Endothelial cell of umbilical vein (primary cell): ENCODE results near the gene NTRK2. TPM values are rescaled to one million over a fixed set of nuclear protein-coding genes. Genes with fewer than 3 reads are reported as not detected.

ENCODE experiments used
- BruUV-seq: library from RNA; stranded (reverse); fragments of 400-500 nt; replicated peaks from 2 replicates; lab custom pipeline; 2021; lab: Mats Ljungman, UMichigan
- CTCF ChIA-PET: fragments of 300-600, 350-600 bp; sonication (Branson Sonifier 250); formaldehyde crosslinking; loops from one replicate; lab custom pipeline; 2021; ENCODE audit warnings: antibody characterized with exemption, inconsistent platforms; lab: Charles Lee
- POLR2A ChIA-PET: fragments of 300-600, 350-600 bp; sonication (Branson Sonifier 250); formaldehyde crosslinking; loops from one replicate; lab custom pipeline; 2021; ENCODE audit warnings: antibody characterized with exemption, inconsistent platforms; lab: Charles Lee
- DNase-seq: peaks from one replicate; pipeline ENCODE4 v3.0.0-alpha.2; 2011; ENCODE audit warnings: low read depth, low spot score
- FAIRE-seq: peaks from 2 replicates; lab custom pipeline; 2011; peaks lifted over from hg19 to GRCh38; lab: Jason Lieb, UNC
- H2AFZ ChIP-seq: 2 replicates; pipeline ENCODE4 v1.6.0; 2012; ENCODE audit warnings: low read depth, low read length, control low read depth, inconsistent platforms
- H3K27ac ChIP-seq: 2 replicates; pipeline ENCODE4 v1.5.1; 2011; ENCODE audit warnings: low read depth, mild to moderate bottlenecking, control low read depth, low read length, moderate library complexity; ENCODE audit not compliant: insufficient read depth
- H3K27me3 ChIP-seq, 2 experiments: 2 replicates each; pipeline versions ENCODE4 v1.6.0 to v1.6.1; 2011; ENCODE audit warnings: low read length in 2 of 2, mixed read lengths in 1 of 2; ENCODE audit not compliant: control insufficient read depth in 2 of 2, insufficient read depth in 2 of 2
- H3K36me3 ChIP-seq, 2 experiments: 2 replicates in 1 of 2; 3 replicates in 1 of 2; pipeline ENCODE4 v1.5.1; 2011; ENCODE audit warnings: low read length in 2 of 2, mild to moderate bottlenecking in 1 of 2, moderate library complexity in 1 of 2; ENCODE audit not compliant: control insufficient read depth in 2 of 2, insufficient read depth in 2 of 2; ENCODE audit errors: extremely low read depth in 1 of 2
- H3K4me1 ChIP-seq: 3 replicates; pipeline ENCODE4 v1.5.1; 2011; ENCODE audit warnings: mild to moderate bottlenecking, low read length; ENCODE audit not compliant: control insufficient read depth, insufficient read depth; ENCODE audit errors: extremely low read depth
- H3K4me2 ChIP-seq: 2 replicates; pipeline ENCODE4 v1.6.1; 2011; ENCODE audit warnings: low read length, control low read depth, mixed read lengths; ENCODE audit not compliant: insufficient read depth
- H3K4me3 ChIP-seq, 3 experiments: fragments of 200-600 bp in 1 of 3; sonication (generic), shearing (Covaris generic) in 1 of 3; replicated peaks in 1 of 3; 2 replicates each; pipeline ENCODE4 v1.5.1; 2011 to 2016; ENCODE audit warnings: control low read depth in 3 of 3, low read length in 3 of 3, mild to moderate bottlenecking in 2 of 3, inconsistent platforms in 1 of 3, low read depth in 1 of 3, moderate library complexity in 1 of 3; ENCODE audit not compliant: insufficient read depth in 1 of 3
- H3K79me2 ChIP-seq: 2 replicates; pipeline ENCODE4 v1.6.0; 2012; ENCODE audit warnings: low read length, inconsistent platforms; ENCODE audit not compliant: control insufficient read depth, insufficient read depth
- H3K9ac ChIP-seq: replicated peaks from 2 replicates; pipeline ENCODE3; 2011; ENCODE audit warnings: low read length, control low read depth; ENCODE audit not compliant: insufficient read depth; ENCODE audit errors: extremely low read depth
- H3K9me1 ChIP-seq: replicated peaks from 3 replicates; pipeline ENCODE4 v1.6.0; 2011; ENCODE audit warnings: mild to moderate bottlenecking, low read length; ENCODE audit not compliant: control insufficient read depth, insufficient read depth; ENCODE audit errors: extremely low read depth
- H3K9me3 ChIP-seq: replicated peaks from 2 replicates; pipeline ENCODE4 v1.5.1; 2012; ENCODE audit warnings: low read length, inconsistent platforms; ENCODE audit not compliant: control insufficient read depth, insufficient read depth
- H4K20me1 ChIP-seq: replicated peaks from 2 replicates; pipeline ENCODE3; 2011; ENCODE audit warnings: mild to moderate bottlenecking, low read length; ENCODE audit not compliant: control insufficient read depth, insufficient read depth; ENCODE audit errors: extremely low read depth
- EZH2 ChIP-seq: IDR thresholded peaks from 2 replicates; pipeline ENCODE4 v1.6.1; 2012; ENCODE audit warnings: borderline replicate concordance, low read depth, mild to moderate bottlenecking, moderate library complexity, low read length, inconsistent platforms; ENCODE audit not compliant: severe bottlenecking
- FOS ChIP-seq: IDR thresholded peaks from 2 replicates; pipeline ENCODE4 v1.6.1; 2011; ENCODE audit warnings: mild to moderate bottlenecking, low read length, moderate library complexity, borderline replicate concordance; ENCODE audit not compliant: insufficient read depth
- GATA2 ChIP-seq: IDR thresholded peaks from 2 replicates; pipeline ENCODE4 v1.7.0; 2011; ENCODE audit warnings: low read depth, mild to moderate bottlenecking, moderate library complexity, mixed read lengths, low read length; ENCODE audit not compliant: insufficient read length, insufficient read depth
- JUN ChIP-seq: IDR thresholded peaks from 2 replicates; pipeline ENCODE4 v1.6.1; 2011; ENCODE audit warnings: borderline replicate concordance, low read depth; ENCODE audit not compliant: insufficient read length, insufficient read depth
- MYC ChIP-seq: IDR thresholded peaks from one replicate; pipeline ENCODE4 v1.6.1; 2011; ENCODE audit warnings: mild to moderate bottlenecking, low read depth, low read length
- POLR2A ChIP-seq: IDR thresholded peaks from 2 replicates; pipeline ENCODE4 v1.6.1; 2012; ENCODE audit warnings: low read depth, mild to moderate bottlenecking, control low read depth, low read length
- POLR2AphosphoS5 ChIP-seq: IDR thresholded peaks from 2 replicates; pipeline ENCODE4 v1.6.1; 2012; ENCODE audit warnings: low read depth, mild to moderate bottlenecking, control low read depth, low read length, moderate library complexity; ENCODE audit not compliant: insufficient read depth
- dilution Hi-C: fragments of 300-500 bp; cut with MboI; formaldehyde crosslinking; loops from one replicate; pipeline ENCODE4 v1.15.0; 2019; ENCODE audit warnings: low sequenced_read_pairs; ENCODE audit not compliant: extremely low pct_ligation_motif_present
- intact Hi-C: fragments of 100-400 bp; cut with micrococcal nuclease; formaldehyde crosslinking; loops from one replicate; pipeline ENCODE4 v1.10.0; 2022
- polyA plus RNA-seq, 4 experiments: library from polyadenylated mRNA; depleted of rRNA in 3 of 4; stranded (reverse) in 3 of 4; unstranded in 1 of 4; fragments of >200 nt; gene quantifications; 2 replicates each; pipeline versions ENCODE4 v1.2.1 to v1.2.3, GENCODE V29; 2011 to 2012; ENCODE audit warnings: missing spikeins in 1 of 4
- total RNA-seq: library from RNA; stranded (reverse); gene quantifications from 2 replicates; pipeline ENCODE4 v1.2.3, GENCODE V29; 2021
- TF ChIP-seq, protein P1 (sequence below), 2 donors: IDR thresholded peaks; 1 replicate in 1 of 2; 2 replicates in 1 of 2; pipeline ENCODE4 v1.5.1; 2011; ENCODE audit warnings: low read length in 2 of 2, mild to moderate bottlenecking in 2 of 2, moderate library complexity in 2 of 2, control low read depth in 1 of 2, inconsistent platforms in 1 of 2, low read depth in 1 of 2; ENCODE audit not compliant: insufficient read depth in 1 of 2; ENCODE audit errors: extremely low read depth in 1 of 2
- TF ChIP-seq, protein P2 (sequence below): IDR thresholded peaks from 2 replicates; pipeline ENCODE4 v1.6.1; 2011; ENCODE audit not compliant: insufficient read depth, insufficient read length

NTRK2 gene
- total and polyA plus RNA-seq, 2 donors (not counting 3 experiments of a cell fraction or from before 2014, with no cell fraction given): 0.01 to 0.13 TPM

- CTCF ChIA-PET: no interaction called here
- no peaks in the 10 kb centered on the region for H3K4me1 ChIP-seq
- no peaks in the 10 kb centered on the region for H3K36me3 ChIP-seq
- no TSS peak for BruUV-seq
- FAIRE-seq: no peak
- dilution Hi-C loops: no loop called here
- no peak overlapping the region for H3K4me3 ChIP-seq
- no peaks in the 10 kb centered on the region for H3K27me3 ChIP-seq
- no peak overlapping the region for H2AFZ ChIP-seq
- no peak overlapping the region for H3K27ac ChIP-seq
- no peaks in the 10 kb centered on the region for H3K9me1 ChIP-seq
- no peaks in the 10 kb centered on the region for H3K9me3 ChIP-seq
- no peak for DNase-seq
- H3K9ac ChIP-seq: no peak overlapping the region
- POLR2A ChIA-PET: no interaction called here
- no peak overlapping the region for H3K4me2 ChIP-seq
- intact Hi-C loops: no loop called here
- H3K79me2 ChIP-seq: no peaks in the 10 kb centered on the region
- TF ChIP-seq POLR2A: no peak
- TF ChIP-seq EZH2: no peak
- no peak for TF ChIP-seq GATA2
- no peak for TF ChIP-seq POLR2AphosphoS5
- no peak for TF ChIP-seq JUN
- no peak for TF ChIP-seq MYC
- TF ChIP-seq, protein P1, sequence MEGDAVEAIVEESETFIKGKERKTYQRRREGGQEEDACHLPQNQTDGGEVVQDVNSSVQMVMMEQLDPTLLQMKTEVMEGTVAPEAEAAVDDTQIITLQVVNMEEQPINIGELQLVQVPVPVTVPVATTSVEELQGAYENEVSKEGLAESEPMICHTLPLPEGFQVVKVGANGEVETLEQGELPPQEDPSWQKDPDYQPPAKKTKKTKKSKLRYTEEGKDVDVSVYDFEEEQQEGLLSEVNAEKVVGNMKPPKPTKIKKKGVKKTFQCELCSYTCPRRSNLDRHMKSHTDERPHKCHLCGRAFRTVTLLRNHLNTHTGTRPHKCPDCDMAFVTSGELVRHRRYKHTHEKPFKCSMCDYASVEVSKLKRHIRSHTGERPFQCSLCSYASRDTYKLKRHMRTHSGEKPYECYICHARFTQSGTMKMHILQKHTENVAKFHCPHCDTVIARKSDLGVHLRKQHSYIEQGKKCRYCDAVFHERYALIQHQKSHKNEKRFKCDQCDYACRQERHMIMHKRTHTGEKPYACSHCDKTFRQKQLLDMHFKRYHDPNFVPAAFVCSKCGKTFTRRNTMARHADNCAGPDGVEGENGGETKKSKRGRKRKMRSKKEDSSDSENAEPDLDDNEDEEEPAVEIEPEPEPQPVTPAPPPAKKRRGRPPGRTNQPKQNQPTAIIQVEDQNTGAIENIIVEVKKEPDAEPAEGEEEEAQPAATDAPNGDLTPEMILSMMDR (IDR thresholded peaks at IDR 0.05; ENCODE audit: extremely low read depth in 1 of 2, insufficient read depth in 1 of 2, low read depth in 1 of 2, low read length in 2 of 2): no peak
- TF ChIP-seq, protein P2, sequence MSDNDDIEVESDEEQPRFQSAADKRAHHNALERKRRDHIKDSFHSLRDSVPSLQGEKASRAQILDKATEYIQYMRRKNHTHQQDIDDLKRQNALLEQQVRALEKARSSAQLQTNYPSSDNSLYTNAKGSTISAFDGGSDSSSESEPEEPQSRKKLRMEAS: no peak
- TF ChIP-seq FOS: no peak
- no peaks in the 10 kb centered on the region for H4K20me1 ChIP-seq
Measured at GRCh38 chr9:84919440-84919839, 249.9 kb downstream of the NTRK2 start.
